WTC11 (cell line): Measurements from ENCODE around the gene SH3BGR.

ENCODE experiments used
- ELF4 ChIP-seq: sonication (generic); formaldehyde crosslinking; IDR thresholded peaks from 2 replicates; pipeline ENCODE4 v1.8.1; 2022; ENCODE audit warnings: low read depth, mild to moderate bottlenecking, moderate library complexity, missing genetic modification reagents
- FOXJ3 ChIP-seq: sonication (generic); formaldehyde crosslinking; IDR thresholded peaks from 2 replicates; pipeline ENCODE4 v1.9.0; 2021; ENCODE audit warnings: missing genetic modification reagents, mild to moderate bottlenecking, borderline replicate concordance
- RORB ChIP-seq: fragments of 250-450 bp; sonication (Bioruptor Pico); IDR thresholded peaks from 2 replicates; pipeline ENCODE4 v1.9.0; 2021; ENCODE audit warnings: mild to moderate bottlenecking
- TF ChIP-seq, protein P1 (sequence below): sonication (generic); formaldehyde crosslinking; conservative IDR thresholded peaks from 2 replicates; pipeline ENCODE4 v1.8.1; 2022; ENCODE audit warnings: mild to moderate bottlenecking, missing genetic modification reagents
- TF ChIP-seq, protein P2 (sequence below): fragments of 200-600 bp; IDR thresholded peaks from 2 replicates; pipeline ENCODE4 v1.8.0; 2022; ENCODE audit warnings: antibody characterized with exemption
- TF ChIP-seq, protein P3 (sequence below): sonication (generic); formaldehyde crosslinking; IDR thresholded peaks from 2 replicates; pipeline ENCODE4 v1.8.0; 2022; ENCODE audit warnings: mild to moderate bottlenecking, missing genetic modification reagents

DNA sequence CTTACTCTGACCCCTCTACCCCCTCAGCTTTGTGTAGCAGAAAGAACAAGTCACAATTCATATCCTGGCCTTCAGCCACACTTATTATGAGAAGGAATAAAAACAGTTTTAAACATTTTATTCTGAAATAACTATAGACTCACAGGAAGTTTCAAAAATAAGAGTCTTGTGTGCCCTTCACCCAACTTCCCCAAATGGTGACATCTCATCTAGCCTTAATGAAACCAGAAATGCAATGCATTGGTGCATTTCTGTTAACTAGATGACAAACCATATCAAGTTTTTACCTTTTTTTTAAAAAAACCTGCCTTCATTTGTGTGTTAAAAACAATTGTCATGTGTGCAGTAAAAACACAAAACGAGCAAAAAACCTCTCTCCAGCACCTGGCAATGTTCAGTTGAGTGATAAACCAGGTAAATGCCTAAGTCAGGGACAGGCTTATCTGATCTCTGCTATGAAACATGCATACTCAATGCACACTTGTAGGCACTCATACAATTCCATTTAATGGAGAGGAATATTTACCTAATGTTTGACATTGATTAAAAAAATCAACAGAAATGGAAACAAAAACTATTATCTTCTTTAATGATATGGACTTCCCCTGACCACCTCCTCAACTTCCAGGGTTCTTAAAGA lies 51.5 kb downstream of the SH3BGR start:
- no peak for TF ChIP-seq RORB
- TF ChIP-seq FOXJ3 (CRISPR knock-in tag): no peak
- TF ChIP-seq, protein P1, sequence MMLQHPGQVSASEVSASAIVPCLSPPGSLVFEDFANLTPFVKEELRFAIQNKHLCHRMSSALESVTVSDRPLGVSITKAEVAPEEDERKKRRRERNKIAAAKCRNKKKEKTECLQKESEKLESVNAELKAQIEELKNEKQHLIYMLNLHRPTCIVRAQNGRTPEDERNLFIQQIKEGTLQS (CRISPR knock-in tag): no peak
- TF ChIP-seq, protein P2, sequence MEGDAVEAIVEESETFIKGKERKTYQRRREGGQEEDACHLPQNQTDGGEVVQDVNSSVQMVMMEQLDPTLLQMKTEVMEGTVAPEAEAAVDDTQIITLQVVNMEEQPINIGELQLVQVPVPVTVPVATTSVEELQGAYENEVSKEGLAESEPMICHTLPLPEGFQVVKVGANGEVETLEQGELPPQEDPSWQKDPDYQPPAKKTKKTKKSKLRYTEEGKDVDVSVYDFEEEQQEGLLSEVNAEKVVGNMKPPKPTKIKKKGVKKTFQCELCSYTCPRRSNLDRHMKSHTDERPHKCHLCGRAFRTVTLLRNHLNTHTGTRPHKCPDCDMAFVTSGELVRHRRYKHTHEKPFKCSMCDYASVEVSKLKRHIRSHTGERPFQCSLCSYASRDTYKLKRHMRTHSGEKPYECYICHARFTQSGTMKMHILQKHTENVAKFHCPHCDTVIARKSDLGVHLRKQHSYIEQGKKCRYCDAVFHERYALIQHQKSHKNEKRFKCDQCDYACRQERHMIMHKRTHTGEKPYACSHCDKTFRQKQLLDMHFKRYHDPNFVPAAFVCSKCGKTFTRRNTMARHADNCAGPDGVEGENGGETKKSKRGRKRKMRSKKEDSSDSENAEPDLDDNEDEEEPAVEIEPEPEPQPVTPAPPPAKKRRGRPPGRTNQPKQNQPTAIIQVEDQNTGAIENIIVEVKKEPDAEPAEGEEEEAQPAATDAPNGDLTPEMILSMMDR: no peak
- TF ChIP-seq, protein P3, sequence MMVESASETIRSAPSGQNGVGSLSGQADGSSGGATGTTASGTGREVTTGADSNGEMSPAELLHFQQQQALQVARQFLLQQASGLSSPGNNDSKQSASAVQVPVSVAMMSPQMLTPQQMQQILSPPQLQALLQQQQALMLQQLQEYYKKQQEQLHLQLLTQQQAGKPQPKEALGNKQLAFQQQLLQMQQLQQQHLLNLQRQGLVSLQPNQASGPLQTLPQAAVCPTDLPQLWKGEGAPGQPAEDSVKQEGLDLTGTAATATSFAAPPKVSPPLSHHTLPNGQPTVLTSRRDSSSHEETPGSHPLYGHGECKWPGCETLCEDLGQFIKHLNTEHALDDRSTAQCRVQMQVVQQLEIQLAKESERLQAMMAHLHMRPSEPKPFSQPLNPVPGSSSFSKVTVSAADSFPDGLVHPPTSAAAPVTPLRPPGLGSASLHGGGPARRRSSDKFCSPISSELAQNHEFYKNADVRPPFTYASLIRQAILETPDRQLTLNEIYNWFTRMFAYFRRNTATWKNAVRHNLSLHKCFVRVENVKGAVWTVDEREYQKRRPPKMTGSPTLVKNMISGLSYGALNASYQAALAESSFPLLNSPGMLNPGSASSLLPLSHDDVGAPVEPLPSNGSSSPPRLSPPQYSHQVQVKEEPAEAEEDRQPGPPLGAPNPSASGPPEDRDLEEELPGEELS: no peak
- TF ChIP-seq ELF4 (CRISPR knock-in tag): no peak
